Endodermal cell (in vitro differentiated cells): ENCODE data around the gene CTTN. TPM values are rescaled to one million over a fixed set of nuclear protein-coding genes. Genes with fewer than 3 reads are reported as not detected.

ENCODE experiments used
- DNase-seq: peaks from one replicate; pipeline ENCODE4 v3.0.0-alpha.2; 2017
- H3K27ac ChIP-seq: 2 replicates; pipeline ENCODE4 v1.5.1; 2013; ENCODE audit warnings: mild to moderate bottlenecking, low read depth, low read length, moderate library complexity
- H3K27me3 ChIP-seq: 2 replicates; pipeline ENCODE4 v1.6.1; 2013; ENCODE audit warnings: mild to moderate bottlenecking, low read length, moderate library complexity; ENCODE audit not compliant: insufficient read depth, control insufficient read depth, poor library complexity, severe bottlenecking
- H3K36me3 ChIP-seq: 2 replicates; pipeline ENCODE4 v1.7.0; 2013; ENCODE audit warnings: mild to moderate bottlenecking, low read length, moderate library complexity; ENCODE audit not compliant: control insufficient read depth, insufficient read depth
- H3K4me1 ChIP-seq: one replicate; pipeline ENCODE4 v1.7.0; 2013; ENCODE audit warnings: low read length; ENCODE audit not compliant: control insufficient read depth, insufficient read depth
- H3K4me3 ChIP-seq: 2 replicates; pipeline ENCODE4 v1.5.1; 2013; ENCODE audit warnings: mild to moderate bottlenecking, low read length, moderate library complexity
- H3K9ac ChIP-seq: 2 replicates; pipeline ENCODE4 v1.6.1; 2013; ENCODE audit warnings: mild to moderate bottlenecking, low read length, moderate library complexity; ENCODE audit not compliant: poor library complexity, severe bottlenecking; ENCODE audit errors: extremely low read depth
- H3K9me3 ChIP-seq: 2 replicates; pipeline ENCODE4 v1.6.1; 2013; ENCODE audit warnings: mild to moderate bottlenecking, low read length, moderate library complexity; ENCODE audit not compliant: control insufficient read depth
- H3K27ac Mint-ChIP-seq: 2 replicates; pipeline ENCODE4 v1.8.0; 2020; ENCODE audit warnings: mixed read lengths
- H3K27me3 Mint-ChIP-seq: 2 replicates; pipeline ENCODE4 v1.8.0; 2021; ENCODE audit warnings: mild to moderate bottlenecking, mixed read lengths; ENCODE audit not compliant: insufficient read depth
- H3K36me3 Mint-ChIP-seq: 2 replicates; pipeline ENCODE4 v1.8.0; 2020; ENCODE audit warnings: low read depth, mixed read lengths
- H3K4me1 Mint-ChIP-seq: 2 replicates; pipeline ENCODE4 v1.8.0; 2020; ENCODE audit warnings: mixed read lengths
- H3K4me3 Mint-ChIP-seq: 2 replicates; pipeline ENCODE4 v1.8.0; 2020; ENCODE audit warnings: mild to moderate bottlenecking, moderate library complexity, mixed read lengths
- H3K9me3 Mint-ChIP-seq: 2 replicates; pipeline ENCODE4 v1.8.0; 2020; ENCODE audit warnings: mild to moderate bottlenecking, mixed read lengths
- WGBS, 2 experiments: methylation state at CpG; one replicate each; pipeline versions ENCODE4 v1.1.5 to v1.1.7; 2013; ENCODE audit warnings: missing lambda C conversion rate in 2 of 2, mixed read lengths in 1 of 2; ENCODE audit not compliant: insufficient coverage in 1 of 2, insufficient read length in 1 of 2; 5-methylcytosine and 5-hydroxymethylcytosine counted together
- total RNA-seq, 2 donors: library from RNA; stranded (reverse); fragmentation: NEBNext Ultra II Directional in 1 of 2; extraction: Animal tissue kit (Norgen Biotek cat#: 25700) in 1 of 2; gene quantifications; 2 replicates in 1 of 2; 3 replicates in 1 of 2; pipeline ENCODE4 v1.2.1, GENCODE V29; 2021
- TF ChIP-seq, protein P1 (sequence below): fragments of 200-600 bp; sonication (generic); conservative IDR thresholded peaks from 2 replicates; pipeline ENCODE4 v1.5.0; 2021; ENCODE audit warnings: antibody characterized with exemption, mild to moderate bottlenecking

CTTN gene
- total RNA-seq, 2 donors from 2014 or later: 282 to 283 TPM

DNA sequence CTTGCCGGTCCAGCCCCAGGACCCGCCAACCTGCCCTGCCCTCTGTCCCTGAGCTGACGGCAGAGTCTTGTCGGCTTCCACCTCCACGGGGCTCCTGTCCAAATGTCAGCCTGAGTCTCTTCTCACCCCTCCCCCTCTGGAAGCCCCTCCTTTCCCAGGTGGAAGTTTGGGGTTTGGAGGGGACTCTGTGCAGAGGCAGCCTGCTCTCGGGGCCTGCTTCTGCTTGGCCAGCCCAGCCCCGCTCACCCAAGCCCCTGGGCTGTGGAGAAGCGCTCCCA is 31.0 kb downstream of the CTTN start:
- TF ChIP-seq, protein P1, sequence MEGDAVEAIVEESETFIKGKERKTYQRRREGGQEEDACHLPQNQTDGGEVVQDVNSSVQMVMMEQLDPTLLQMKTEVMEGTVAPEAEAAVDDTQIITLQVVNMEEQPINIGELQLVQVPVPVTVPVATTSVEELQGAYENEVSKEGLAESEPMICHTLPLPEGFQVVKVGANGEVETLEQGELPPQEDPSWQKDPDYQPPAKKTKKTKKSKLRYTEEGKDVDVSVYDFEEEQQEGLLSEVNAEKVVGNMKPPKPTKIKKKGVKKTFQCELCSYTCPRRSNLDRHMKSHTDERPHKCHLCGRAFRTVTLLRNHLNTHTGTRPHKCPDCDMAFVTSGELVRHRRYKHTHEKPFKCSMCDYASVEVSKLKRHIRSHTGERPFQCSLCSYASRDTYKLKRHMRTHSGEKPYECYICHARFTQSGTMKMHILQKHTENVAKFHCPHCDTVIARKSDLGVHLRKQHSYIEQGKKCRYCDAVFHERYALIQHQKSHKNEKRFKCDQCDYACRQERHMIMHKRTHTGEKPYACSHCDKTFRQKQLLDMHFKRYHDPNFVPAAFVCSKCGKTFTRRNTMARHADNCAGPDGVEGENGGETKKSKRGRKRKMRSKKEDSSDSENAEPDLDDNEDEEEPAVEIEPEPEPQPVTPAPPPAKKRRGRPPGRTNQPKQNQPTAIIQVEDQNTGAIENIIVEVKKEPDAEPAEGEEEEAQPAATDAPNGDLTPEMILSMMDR: no peak
- Histone ChIP-seq H3K36me3 (peaks cover 81% of the 10 kb centered on the region), H3K27me3 (no peaks in the 10 kb centered on the region), H3K4me1 (no peaks in the 10 kb centered on the region), H3K9me3 (no peaks in the 10 kb centered on the region), H3K27ac (no peak overlapping the region), H3K4me3 (no peak overlapping the region), H3K9ac (no peak overlapping the region)
- no peaks in the 10 kb centered on the region for H3K4me1 Mint-ChIP-seq
- H3K9me3 Mint-ChIP-seq: no peaks in the 10 kb centered on the region
- no peak for DNase-seq
- WGBS, 2 experiments: 90 to 93% methylated on average over 2 to 8 of the region's 8 CpGs
- H3K27ac Mint-ChIP-seq: no peak overlapping the region
- no peaks in the 10 kb centered on the region for H3K27me3 Mint-ChIP-seq
- peaks cover 74% of the 10 kb centered on the region for H3K36me3 Mint-ChIP-seq
- no peak overlapping the region for H3K4me3 Mint-ChIP-seq

DNA sequence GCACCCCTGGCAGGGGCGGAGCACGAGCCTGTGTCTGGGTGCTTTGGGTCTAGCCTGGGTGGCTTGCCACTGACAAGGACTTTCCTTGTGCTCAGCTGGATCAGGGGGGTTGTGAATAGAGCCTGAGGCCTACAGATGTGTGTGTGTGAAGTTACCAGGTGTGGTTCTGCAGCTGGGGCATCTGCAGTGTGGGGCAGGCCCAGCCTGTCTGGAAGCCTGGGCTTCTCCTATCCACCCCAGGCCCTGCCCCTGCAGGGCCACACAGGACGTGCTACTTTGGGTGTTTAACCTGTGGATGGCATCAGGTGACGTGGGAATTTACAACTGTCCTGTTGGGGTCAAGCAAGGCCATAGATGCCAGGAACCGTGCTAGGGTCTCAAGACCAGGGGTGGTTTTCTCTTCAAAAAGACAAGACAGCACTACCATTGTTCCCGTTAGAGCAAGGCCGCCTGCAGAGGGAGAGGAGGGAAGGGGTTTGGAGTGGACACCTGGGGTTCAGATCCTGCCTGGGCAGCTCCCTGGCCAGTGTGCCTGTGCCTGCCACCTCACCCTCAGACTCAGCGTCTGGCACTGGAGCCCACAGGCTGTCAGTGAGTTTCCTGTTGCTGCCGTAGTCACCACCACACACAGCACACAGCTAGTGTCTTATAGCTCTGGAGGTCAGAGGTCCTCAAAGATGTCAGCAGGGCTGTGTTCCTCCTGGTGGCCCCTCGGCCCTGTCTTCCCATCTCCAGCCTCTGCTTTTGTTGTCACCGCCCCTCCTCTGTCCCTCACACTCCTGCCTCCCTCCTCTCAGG is 31.6 kb downstream of the CTTN start:
- Mint-ChIP-seq H3K9me3 (no peaks in the 10 kb centered on the region), H3K4me1 (no peaks in the 10 kb centered on the region), H3K4me3 (no peak overlapping the region), H3K27me3 (no peaks in the 10 kb centered on the region), H3K36me3 (peaks cover 74% of the 10 kb centered on the region), H3K27ac (peak overlapping the region; percentile 49)
- 93 to 97% methylated on average over 8 to 11 of the region's 11 CpGs for WGBS, 2 experiments
- DNase-seq: no peak
- Histone ChIP-seq H3K4me3 (no peak overlapping the region), H3K27me3 (no peaks in the 10 kb centered on the region), H3K9me3 (no peaks in the 10 kb centered on the region), H3K4me1 (no peaks in the 10 kb centered on the region), H3K27ac (no peak overlapping the region), H3K9ac (no peak overlapping the region), H3K36me3 (peaks cover 82% of the 10 kb centered on the region)
- TF ChIP-seq, protein P1: no peak

- Mint-ChIP-seq H3K27ac (peak overlapping the region; percentile 49), H3K4me3 (no peak overlapping the region), H3K4me1 (no peaks in the 10 kb centered on the region), H3K9me3 (no peaks in the 10 kb centered on the region), H3K36me3 (peaks cover 74% of the 10 kb centered on the region), H3K27me3 (no peaks in the 10 kb centered on the region)
- 94 to 96% methylated on average over 22 to 25 of the region's 25 CpGs for WGBS, 2 experiments
- TF ChIP-seq, protein P1: no peak
- Histone ChIP-seq H3K4me1 (no peaks in the 10 kb centered on the region), H3K36me3 (peaks cover 82% of the 10 kb centered on the region), H3K27ac (no peak overlapping the region), H3K9me3 (no peaks in the 10 kb centered on the region), H3K27me3 (no peaks in the 10 kb centered on the region), H3K4me3 (no peak overlapping the region), H3K9ac (no peak overlapping the region)
- DNase-seq: no peak
Observed at GRCh38 chr11:70430671-70431574, 32.6 kb downstream of the CTTN start.
